Neural progenitor cell (in vitro differentiated cells): ENCODE results near the gene STAT4.

Source experiments
- EZH2 ChIP-seq: fragments of 200-600 bp; sonication (generic); IDR thresholded peaks from 2 replicates; pipeline ENCODE4 v1.6.1; 2017; ENCODE audit warnings: antibody characterized with exemption, mild to moderate bottlenecking, moderate library complexity
- EZH2phosphoT487 ChIP-seq: fragments of 200-600 bp; sonication (generic); IDR thresholded peaks from 2 replicates; pipeline ENCODE4 v1.6.1; 2017; ENCODE audit warnings: antibody characterized with exemption
- TF ChIP-seq, protein P1 (sequence below): fragments of 200-600 bp; sonication (generic); IDR thresholded peaks from 2 replicates; pipeline ENCODE4 v1.5.1; 2017; ENCODE audit warnings: antibody characterized with exemption, mild to moderate bottlenecking

DNA sequence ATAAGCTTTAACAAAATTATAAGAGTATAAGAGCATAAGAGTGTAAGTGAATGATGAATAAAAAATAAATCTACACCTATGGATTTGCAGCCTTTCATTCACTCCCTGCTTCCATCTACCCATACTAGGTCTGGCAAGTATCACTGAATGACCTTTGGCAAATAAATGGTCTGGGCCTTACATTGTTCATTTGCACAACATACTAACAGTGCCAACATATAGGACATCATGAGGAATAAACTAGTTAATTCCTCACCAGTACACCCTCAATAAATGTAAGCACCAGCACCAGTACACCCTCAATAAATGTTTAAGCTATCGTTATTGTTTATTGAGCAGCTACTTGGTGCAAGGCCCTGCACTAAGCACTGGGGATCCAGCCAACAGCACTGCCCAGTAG is 163.7 kb downstream of the STAT4 start:
- TF ChIP-seq, protein P1, sequence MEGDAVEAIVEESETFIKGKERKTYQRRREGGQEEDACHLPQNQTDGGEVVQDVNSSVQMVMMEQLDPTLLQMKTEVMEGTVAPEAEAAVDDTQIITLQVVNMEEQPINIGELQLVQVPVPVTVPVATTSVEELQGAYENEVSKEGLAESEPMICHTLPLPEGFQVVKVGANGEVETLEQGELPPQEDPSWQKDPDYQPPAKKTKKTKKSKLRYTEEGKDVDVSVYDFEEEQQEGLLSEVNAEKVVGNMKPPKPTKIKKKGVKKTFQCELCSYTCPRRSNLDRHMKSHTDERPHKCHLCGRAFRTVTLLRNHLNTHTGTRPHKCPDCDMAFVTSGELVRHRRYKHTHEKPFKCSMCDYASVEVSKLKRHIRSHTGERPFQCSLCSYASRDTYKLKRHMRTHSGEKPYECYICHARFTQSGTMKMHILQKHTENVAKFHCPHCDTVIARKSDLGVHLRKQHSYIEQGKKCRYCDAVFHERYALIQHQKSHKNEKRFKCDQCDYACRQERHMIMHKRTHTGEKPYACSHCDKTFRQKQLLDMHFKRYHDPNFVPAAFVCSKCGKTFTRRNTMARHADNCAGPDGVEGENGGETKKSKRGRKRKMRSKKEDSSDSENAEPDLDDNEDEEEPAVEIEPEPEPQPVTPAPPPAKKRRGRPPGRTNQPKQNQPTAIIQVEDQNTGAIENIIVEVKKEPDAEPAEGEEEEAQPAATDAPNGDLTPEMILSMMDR, result no peak
- TF ChIP-seq EZH2 (no peak), EZH2phosphoT487 (no peak)
